Measurements from ENCODE around the gene UCHL3. TPM values are rescaled to one million over a fixed set of nuclear protein-coding genes. Genes with fewer than 3 reads are reported as not detected.

Gene UCHL3
- total and polyA plus RNA-seq, 12 donors: 11.3 to 61.8 (median 23.2) TPM

GRCh38 chr13:75554464-75554863 lies 4.9 kb downstream of the UCHL3 start:
- no peaks in the 10 kb centered on the region for H3K9me3 ChIP-seq
- intact Hi-C loops (cut with DNase I): loop anchor here in 2 of 10 donors (5.0 to 10.0 kb wide), 2 partner anchors 180 to 182 kb away; no protein-coding TSS in a partner anchor
- ATAC-seq: no peak
- TF ChIP-seq CTCF (IDR thresholded peaks at IDR 0.05): no peak
- H3K4me3 ChIP-seq: no peak overlapping the region
- DNase-seq: no peak
- peaks cover 0 to 28% (median 4%) of the 10 kb centered on the region in 9 donors for H3K36me3 ChIP-seq
- peaks cover 0 to 31% (median 11%) of the 10 kb centered on the region in 9 donors for H3K4me1 ChIP-seq
- H3K27ac ChIP-seq: no peak overlapping the region
- 100% methylated on average over 1 of the region's 1 CpG for WGBS, 2 donors
- H3K27me3 ChIP-seq: no peaks in the 10 kb centered on the region

- peaks cover 0 to 28% (median 4%) of the 10 kb centered on the region in 9 donors for H3K36me3 ChIP-seq
- DNase-seq (no peak), ATAC-seq (no peak)
- 98 to 99% methylated on average over 3 of the region's 3 CpGs for WGBS, 2 donors
- peaks cover 0 to 31% (median 8%) of the 10 kb centered on the region in 9 donors for H3K4me1 ChIP-seq
- H3K27ac ChIP-seq: no peak overlapping the region
- intact Hi-C loops (cut with DNase I): loop anchor here in 2 of 10 donors (5.0 to 10.0 kb wide), 2 partner anchors 180 to 183 kb away; no protein-coding TSS in a partner anchor
- no peak for TF ChIP-seq CTCF (IDR thresholded peaks at IDR 0.05)
- H3K9me3 ChIP-seq: no peaks in the 10 kb centered on the region
- no peaks in the 10 kb centered on the region for H3K27me3 ChIP-seq
- H3K4me3 ChIP-seq: no peak overlapping the region
Observed at GRCh38 chr13:75554981-75555380, 5.4 kb downstream of the UCHL3 start.

DNA sequence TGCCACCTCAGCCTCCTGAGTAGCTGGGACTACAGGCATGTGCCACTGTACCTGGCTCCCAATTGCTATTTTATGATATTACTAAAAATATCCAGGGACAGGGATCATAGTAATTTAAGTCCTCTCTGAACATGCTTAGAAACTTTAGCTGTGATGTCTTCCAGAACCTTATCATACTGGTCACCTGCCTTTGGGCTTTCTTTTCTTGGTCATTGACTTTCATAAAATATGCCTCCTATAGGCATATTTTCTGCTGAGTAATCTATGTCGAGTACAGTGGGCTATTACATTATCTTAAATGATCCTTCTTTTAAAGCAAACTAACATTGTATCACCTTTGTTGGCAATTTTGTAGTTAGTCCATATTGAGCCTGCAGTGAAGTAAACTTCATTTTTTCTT lies 6.2 kb downstream of the UCHL3 start:
- no peak for TF ChIP-seq CTCF (IDR thresholded peaks at IDR 0.05)
- Histone ChIP-seq H3K9me3 (no peaks in the 10 kb centered on the region), H3K4me1 (peaks cover 0 to 23% (median 0%) of the 10 kb centered on the region in 9 donors), H3K4me3 (no peak overlapping the region), H3K27me3 (no peaks in the 10 kb centered on the region), H3K27ac (no peak overlapping the region), H3K36me3 (peaks cover 0 to 31% (median 4%) of the 10 kb centered on the region in 9 donors)
- ATAC-seq (no peak), DNase-seq (no peak)
- intact Hi-C loops (cut with DNase I): loop anchor here in 1 of 10 donors (10.0 kb wide), 1 partner anchor 181 kb away; no protein-coding TSS in a partner anchor
- WGBS, 2 donors: 68 to 80% methylated on average over 1 of the region's 1 CpG

DNA sequence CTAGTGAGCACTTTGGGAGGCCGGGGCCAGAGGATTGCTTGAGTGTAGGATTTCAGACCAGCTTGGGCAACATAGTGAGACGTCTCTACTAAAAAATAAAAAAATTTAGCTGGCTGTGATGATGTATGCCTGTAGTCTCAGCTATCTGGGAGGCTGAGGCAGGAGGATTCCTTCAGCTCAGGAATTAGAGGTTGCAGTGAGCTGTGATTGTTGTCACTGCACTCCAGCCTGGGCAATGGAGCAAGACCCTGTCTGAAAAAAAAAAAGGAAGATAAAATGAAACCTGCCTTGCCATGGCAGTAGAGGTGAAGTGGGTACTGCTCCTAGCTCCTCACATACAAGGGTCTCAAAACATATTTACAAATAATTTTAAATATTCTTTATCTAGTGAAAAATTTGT lies 7.4 kb downstream of the UCHL3 start:
- DNase-seq: no peak
- no peak for TF ChIP-seq CTCF (IDR thresholded peaks at IDR 0.05)
- intact Hi-C loops (cut with DNase I): loop anchor here in 1 of 10 donors (10.0 kb wide), 1 partner anchor 182 kb away; no protein-coding TSS in a partner anchor
- H3K27me3 ChIP-seq: no peaks in the 10 kb centered on the region
- no peaks in the 10 kb centered on the region for H3K9me3 ChIP-seq
- no peak overlapping the region for H3K4me3 ChIP-seq
- no peak for ATAC-seq
- peaks cover 0 to 16% (median 0%) of the 10 kb centered on the region in 9 donors for H3K4me1 ChIP-seq
- peaks cover 0 to 42% (median 4%) of the 10 kb centered on the region in 9 donors for H3K36me3 ChIP-seq
- WGBS, 2 donors: 91 to 96% methylated on average over 2 of the region's 2 CpGs
- H3K27ac ChIP-seq: no peak overlapping the region
